ES-I3 (cell line): ENCODE data around the gene HS3ST1.
"Not testable (repeated sequence)": the region's sequence is repeated elsewhere in the genome, so short reads cannot be mapped to it uniquely, and the experiment has no call there.

Experiments used
- H3K36me3 ChIP-seq: 2 replicates; pipeline ENCODE4 v1.6.1; 2013; ENCODE audit warnings: mild to moderate bottlenecking, low read length, control low read depth, moderate library complexity; ENCODE audit not compliant: insufficient read depth
- H3K4me1 ChIP-seq: 2 replicates; pipeline ENCODE4 v1.6.1; 2013; ENCODE audit warnings: mild to moderate bottlenecking, control low read depth, low read length; ENCODE audit not compliant: insufficient read depth
- H3K9ac ChIP-seq: 2 replicates; pipeline ENCODE4 v1.6.1; 2013; ENCODE audit warnings: low read depth, mild to moderate bottlenecking, low read length, moderate library complexity
- H3K9me3 ChIP-seq: 2 replicates; pipeline ENCODE4 v1.6.1; 2013; ENCODE audit warnings: mild to moderate bottlenecking, low read length, moderate library complexity; ENCODE audit not compliant: control insufficient read depth, insufficient read depth

Gene HS3ST1

DNA sequence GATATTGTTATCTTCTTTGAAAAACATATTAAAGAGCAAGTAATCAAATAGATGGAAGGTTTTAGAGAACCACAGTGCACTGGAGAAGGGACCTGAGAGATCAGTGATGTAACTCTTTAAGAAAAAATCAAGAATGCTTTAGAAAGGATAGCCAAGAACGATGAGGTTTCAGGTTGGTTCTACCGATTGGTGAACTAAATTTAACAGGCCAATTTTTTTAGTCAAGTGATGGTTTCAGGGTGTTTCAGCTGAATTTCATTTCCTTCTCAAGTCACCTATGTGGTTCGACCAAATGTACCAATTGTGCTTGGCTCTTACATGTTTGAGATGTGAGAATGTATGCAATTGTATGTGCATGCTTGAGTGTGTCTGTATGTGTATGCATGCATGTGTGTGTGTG, 26.5 kb downstream of the HS3ST1 start:
- Histone ChIP-seq H3K9me3 (no peaks in the 10 kb centered on the region), H3K36me3 (no peaks in the 10 kb centered on the region), H3K9ac (no peak overlapping the region), H3K4me1 (peaks cover 13% of the 10 kb centered on the region; the same call in 1 of the 2 replicates)

DNA sequence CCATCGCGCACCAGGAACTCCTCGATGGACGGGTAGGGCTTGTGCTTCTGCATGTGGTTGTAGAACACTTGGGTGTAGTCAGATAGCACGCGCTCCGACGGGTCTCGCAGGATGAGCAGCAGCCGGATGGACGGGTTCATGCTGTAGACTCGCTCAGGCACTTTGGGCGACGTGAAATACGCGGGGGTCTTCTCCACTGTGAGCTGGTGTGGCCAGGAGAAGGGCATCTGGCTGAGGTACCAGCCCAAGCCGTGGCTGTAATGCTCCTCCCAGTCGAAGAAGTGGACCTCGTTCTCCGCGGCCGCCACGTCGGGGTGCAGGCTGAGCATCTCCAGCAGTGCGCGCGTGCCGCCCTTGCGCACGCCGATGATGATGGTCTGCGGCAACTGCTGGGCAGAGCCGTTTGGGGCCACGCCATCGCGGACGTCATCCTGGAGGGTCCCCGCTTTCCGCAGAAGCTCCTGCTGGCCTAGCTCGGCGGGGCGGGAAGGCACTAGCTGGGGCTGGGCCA, 29.2 kb downstream of the HS3ST1 start:
- H3K36me3 ChIP-seq = no peaks in the 10 kb centered on the region
- no peak overlapping the region for H3K9ac ChIP-seq
- H3K4me1 ChIP-seq = peaks cover 4% of the 10 kb centered on the region; the same call in 1 of the 2 replicates
- H3K9me3 ChIP-seq = no peaks in the 10 kb centered on the region

DNA sequence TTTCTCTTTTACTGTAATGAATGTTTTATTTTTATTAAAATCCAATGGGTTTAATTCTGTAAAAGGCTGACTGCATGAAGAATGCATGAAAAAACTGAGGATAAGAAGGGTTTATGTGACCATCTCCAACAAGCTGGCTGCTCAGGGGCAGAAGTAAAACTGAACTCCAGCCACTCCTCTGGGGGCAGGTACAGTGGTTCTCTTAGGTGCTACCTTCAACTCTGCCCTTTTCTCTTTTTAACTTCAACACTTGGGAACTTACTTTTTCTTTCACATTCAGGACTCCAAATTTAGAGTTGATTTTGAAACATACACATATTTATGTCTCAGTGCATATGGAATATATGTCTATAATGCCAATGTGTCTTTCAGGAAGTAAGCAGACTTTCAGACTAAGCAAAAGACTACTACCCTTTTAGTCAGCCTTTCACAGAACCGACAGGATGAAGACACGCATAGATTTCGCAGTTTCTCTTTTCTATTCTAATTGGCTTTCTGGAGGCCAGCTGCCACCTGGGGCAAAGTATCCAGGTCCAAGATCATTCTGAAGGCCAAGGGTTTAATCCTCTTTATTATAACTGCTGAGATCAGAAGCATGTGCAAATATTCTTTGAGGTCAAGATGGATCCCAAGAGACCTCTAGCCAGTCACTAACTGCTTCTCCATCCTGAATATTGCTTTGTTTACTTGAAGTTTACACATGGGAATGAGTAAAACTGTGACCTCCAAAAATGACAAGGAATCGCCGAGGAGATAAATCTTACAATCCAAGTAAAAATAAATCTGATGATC, 30.7 kb downstream of the HS3ST1 start:
- H3K36me3 ChIP-seq = no peaks in the 10 kb centered on the region
- peaks cover 4% of the 10 kb centered on the region; the same call in 1 of the 2 replicates for H3K4me1 ChIP-seq
- H3K9ac ChIP-seq = no peak overlapping the region
- H3K9me3 ChIP-seq = no peaks in the 10 kb centered on the region

DNA sequence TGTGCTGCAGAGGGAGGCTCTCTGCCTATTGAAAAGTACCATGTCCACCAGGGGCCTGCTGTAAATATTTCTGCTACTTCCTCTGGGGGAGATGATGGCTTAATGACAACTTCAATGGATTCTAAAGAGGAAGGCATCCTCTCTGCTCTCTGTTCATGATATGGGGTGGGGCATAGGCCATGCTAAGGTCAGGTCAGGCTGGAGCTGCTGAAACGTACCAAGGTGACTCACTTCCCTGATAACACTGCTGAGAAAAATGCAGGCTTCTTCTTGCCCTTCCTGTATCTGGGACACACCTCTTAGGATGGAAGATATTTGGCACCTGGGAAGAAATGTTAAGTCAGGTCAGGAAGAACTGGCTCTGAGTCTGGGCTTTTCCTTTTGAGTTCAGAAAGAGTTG, 31.5 kb downstream of the HS3ST1 start:
- Histone ChIP-seq H3K36me3 (no peaks in the 10 kb centered on the region), H3K4me1 (peaks cover 4% of the 10 kb centered on the region; the same call in 1 of the 2 replicates), H3K9ac (no peak overlapping the region), H3K9me3 (no peaks in the 10 kb centered on the region)

DNA sequence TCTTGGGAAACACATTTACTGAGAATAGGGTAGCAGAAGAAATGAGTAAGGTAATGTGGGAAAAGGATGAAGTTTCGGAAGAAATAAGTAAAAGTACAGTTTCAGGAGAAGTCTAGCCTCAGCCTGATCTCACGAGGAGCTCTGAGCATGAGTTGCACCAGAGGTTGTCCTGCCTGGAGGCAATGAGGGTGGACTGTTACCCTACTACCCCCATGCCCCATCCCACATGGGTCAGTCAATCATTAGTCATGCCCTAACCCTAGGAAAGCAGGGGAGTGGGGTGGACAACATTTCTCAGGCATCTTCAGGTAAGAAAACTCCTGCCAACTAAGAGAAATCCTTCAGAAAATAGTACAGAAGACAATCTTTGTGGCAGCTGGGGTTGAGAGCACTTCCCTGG, 35.1 kb downstream of the HS3ST1 start:
- no peaks in the 10 kb centered on the region for H3K36me3 ChIP-seq
- no peak overlapping the region for H3K9ac ChIP-seq
- no peaks in the 10 kb centered on the region for H3K9me3 ChIP-seq
- peaks cover 4% of the 10 kb centered on the region; the same call in 1 of the 2 replicates for H3K4me1 ChIP-seq

DNA sequence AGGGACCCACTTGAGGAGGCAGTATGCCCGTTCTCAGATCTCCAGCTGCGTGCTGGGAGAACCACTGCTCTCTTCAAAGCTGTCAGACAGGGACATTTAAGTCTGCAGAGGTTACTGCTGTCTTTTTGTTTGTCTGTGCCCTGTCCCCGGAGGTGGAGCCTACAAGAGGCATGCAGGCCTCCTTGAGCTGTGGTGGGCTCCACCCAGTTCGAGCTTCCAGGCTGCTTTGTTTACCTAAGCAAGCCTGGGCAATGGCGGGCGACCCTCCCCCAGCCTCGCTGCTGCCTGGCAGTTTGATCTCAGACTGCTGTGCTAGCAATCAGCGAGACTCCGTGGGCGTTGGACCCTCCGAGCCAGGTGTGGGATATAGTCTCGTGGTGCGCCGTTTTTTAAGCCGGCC, 44.6 kb downstream of the HS3ST1 start:
- not testable (repeated sequence) for H3K36me3 ChIP-seq, H3K4me1 ChIP-seq, H3K9ac ChIP-seq, H3K9me3 ChIP-seq

DNA sequence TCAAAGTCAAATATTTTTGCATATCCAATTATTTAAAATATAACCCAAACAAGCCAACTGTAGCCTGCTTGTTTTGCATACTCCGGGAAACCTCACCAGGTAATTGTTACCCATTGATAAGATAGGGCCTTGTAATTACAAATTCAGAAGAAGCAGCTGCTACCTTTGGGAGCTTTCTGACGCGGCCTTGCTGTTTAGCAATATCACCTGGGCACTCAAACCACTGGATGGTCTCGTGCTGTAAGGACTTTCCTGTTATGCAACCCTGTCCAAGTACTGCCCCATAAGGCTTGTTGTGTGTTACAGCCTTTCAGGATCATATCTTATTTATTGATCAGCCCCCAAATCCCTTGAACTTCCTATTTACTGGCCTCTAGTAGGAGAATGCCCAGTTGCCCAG, 52.1 kb downstream of the HS3ST1 start:
- Histone ChIP-seq H3K4me1 (no peaks in the 10 kb centered on the region), H3K9ac (no peak overlapping the region), H3K36me3 (no peaks in the 10 kb centered on the region), H3K9me3 (no peaks in the 10 kb centered on the region)

DNA sequence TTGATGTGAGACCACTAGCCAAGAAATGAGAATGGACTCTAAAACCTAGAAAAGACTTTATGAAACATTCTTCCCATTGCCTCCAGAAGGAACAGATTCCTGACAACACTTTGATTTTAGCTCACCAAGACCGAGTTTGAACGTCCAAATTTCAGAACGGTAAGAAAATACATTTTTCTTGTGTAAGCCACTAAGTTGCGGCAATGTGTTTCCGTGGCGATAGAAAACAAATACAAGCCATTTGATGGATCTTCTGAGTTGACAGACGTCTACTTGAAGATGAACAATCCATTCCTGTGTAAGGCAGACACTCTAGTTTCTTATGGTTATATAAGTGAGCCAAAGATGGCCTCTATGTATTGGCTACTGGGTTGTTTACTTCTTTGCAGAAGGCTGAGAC, 52.5 kb downstream of the HS3ST1 start:
- no peaks in the 10 kb centered on the region for H3K9me3 ChIP-seq
- H3K9ac ChIP-seq = no peak overlapping the region
- H3K4me1 ChIP-seq = no peaks in the 10 kb centered on the region
- no peaks in the 10 kb centered on the region for H3K36me3 ChIP-seq

DNA sequence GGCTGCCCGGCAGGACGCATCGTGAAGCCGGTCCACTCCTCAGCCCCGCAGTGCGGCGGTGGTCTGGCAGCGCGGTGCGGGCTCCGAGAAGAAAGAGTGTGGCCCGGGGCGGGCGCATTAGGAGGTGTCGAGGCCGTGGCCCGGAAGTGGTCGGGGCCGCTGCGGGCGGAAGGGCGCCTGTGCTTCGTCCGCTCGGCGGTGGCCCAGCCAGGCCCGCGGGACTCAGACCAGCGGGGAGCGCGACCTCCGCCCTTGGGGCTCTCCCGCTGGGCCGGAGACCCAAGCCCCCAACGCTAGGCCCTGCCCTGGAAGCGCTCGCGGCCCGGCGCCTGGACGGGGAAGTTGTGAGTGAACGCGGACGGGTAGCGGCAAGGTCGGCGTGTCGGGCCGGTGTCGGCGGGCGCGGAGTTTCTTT, 60.0 kb downstream of the HS3ST1 start:
- Histone ChIP-seq H3K4me1 (no peaks in the 10 kb centered on the region; the same call in 1 of the 2 replicates), H3K9ac (no peak overlapping the region), H3K9me3 (no peaks in the 10 kb centered on the region), H3K36me3 (no peaks in the 10 kb centered on the region)

DNA sequence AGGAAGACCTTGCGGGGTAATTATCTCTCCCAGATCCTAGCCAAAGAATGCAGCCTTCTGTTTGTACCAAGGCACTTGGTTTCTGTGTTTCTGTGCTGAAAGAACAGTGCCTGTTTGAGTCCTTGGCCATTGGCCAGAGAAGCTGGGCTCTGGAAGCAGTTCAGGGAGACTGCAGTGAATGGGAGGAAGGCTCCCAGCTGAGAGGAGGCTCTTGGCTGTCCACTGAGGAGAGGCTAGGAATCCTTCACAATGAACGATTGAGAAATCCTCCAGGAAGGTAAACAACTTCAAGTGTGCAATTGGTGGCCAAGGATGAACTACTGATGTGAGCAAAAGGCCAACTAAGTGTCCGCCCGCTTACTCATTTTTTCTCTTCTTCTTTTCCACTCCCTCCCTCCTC, 61.3 kb downstream of the HS3ST1 start:
- H3K4me1 ChIP-seq = no peaks in the 10 kb centered on the region; the same call in 1 of the 2 replicates
- no peaks in the 10 kb centered on the region for H3K9me3 ChIP-seq
- no peaks in the 10 kb centered on the region for H3K36me3 ChIP-seq
- H3K9ac ChIP-seq = no peak overlapping the region

DNA sequence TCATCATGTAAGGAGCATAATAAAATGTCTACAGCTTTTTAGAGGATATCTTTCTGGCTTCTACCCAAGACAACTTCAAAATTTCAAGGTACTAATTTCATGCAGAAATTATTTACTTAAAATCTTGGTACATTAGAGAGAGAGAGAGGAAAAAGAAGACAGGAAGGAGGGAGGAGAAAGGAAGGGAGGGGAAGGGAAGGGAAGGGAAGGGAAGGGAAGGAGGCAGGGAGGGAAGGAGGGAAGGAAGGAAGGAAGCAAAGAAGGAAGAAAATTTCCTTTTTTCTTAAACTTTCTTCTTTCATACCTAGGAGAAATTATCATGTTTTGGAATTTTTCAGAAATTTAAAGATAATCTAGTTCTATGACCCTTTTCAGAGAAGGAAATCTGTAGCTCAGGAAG, 61.8 kb downstream of the HS3ST1 start:
- H3K9me3 ChIP-seq = no peaks in the 10 kb centered on the region
- H3K36me3 ChIP-seq = no peaks in the 10 kb centered on the region
- H3K4me1 ChIP-seq = no peaks in the 10 kb centered on the region; the same call in 1 of the 2 replicates
- H3K9ac ChIP-seq = no peak overlapping the region

DNA sequence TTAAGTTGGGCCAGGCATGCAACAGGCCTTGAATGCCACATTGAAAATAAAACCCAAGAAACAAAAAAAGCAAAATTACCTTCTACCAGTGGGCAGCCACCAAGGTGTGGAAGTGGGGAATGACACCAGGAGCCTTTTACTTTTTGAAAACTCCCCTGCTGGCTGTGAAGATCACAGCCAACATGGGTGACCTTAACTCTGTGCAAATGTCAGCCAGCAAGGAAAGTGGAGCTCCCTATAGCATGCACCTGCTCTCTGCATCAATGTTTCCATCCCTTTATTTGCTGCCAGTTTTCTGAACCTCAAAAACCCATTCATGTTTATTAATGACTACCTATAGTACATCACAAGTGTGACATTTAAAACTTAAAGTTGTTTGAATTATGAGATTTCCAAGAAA, 63.7 kb downstream of the HS3ST1 start:
- no peaks in the 10 kb centered on the region for H3K9me3 ChIP-seq
- no peaks in the 10 kb centered on the region for H3K36me3 ChIP-seq
- H3K4me1 ChIP-seq = no peaks in the 10 kb centered on the region; the same call in 1 of the 2 replicates
- H3K9ac ChIP-seq = no peak overlapping the region

DNA sequence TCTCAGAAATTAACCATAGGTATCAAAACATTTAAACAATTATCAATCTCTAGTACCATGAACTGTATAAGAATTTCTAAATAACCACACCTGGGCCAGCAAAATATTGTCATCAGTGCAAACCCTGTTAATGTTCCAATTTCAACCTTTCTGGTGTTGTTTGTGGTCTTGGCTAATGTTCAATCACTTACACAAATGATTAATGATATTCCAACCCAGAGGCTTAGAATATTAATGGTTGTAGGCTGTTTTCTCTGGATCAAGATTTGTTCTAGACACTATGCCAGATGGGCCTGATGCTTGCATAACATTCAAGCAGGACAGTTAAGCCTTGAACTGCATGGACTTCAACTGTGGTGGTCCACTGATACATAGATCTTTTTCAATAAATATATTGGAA, 69.1 kb downstream of the HS3ST1 start:
- Histone ChIP-seq H3K4me1 (no peaks in the 10 kb centered on the region), H3K9me3 (no peaks in the 10 kb centered on the region; the same call in 1 of the 2 replicates), H3K9ac (no peak overlapping the region), H3K36me3 (no peaks in the 10 kb centered on the region)

DNA sequence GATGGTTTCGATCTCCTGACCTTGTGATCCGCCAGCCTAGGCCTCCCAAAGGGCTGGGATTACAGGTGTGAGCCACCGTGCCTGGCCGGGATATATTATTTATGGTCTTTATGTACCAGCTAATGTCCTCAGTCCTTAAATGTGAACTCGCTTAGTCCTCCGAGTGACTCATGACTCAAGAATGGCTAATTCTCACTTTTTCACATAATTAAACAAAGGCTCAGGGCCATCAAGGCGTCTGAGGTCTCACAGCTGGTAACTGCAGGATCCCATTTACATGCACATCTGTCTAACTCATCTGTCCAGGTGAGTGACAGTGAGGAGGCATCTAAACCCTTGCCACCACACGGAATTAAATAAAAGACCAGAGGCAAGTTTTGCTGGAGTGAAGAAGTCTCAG, 73.5 kb downstream of the HS3ST1 start:
- no peaks in the 10 kb centered on the region for H3K4me1 ChIP-seq
- H3K36me3 ChIP-seq = no peaks in the 10 kb centered on the region
- no peaks in the 10 kb centered on the region; the same call in 1 of the 2 replicates for H3K9me3 ChIP-seq
- H3K9ac ChIP-seq = no peak overlapping the region

DNA sequence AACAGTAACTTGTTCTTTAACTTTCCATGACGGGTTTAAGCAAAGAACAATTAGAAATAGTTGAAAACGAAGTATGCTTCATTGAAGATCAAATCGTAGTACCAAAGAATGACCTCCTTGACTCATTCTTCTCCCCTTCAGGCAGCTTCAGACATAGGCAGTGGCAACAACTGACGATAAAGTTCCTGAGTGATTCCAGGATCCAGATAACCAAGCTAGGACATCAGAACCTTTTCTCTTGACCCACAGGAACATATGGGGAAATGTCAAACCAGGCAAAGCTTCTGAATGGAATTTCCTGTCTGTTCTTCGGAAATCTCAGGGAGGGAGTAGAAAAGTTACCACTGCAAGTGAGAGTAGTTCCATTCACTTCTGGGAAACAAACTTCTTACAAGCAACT, 74.2 kb downstream of the HS3ST1 start:
- H3K9me3 ChIP-seq = no peaks in the 10 kb centered on the region; the same call in 1 of the 2 replicates
- no peaks in the 10 kb centered on the region for H3K4me1 ChIP-seq
- H3K36me3 ChIP-seq = no peaks in the 10 kb centered on the region
- no peak overlapping the region for H3K9ac ChIP-seq
